Spleen (tissue), 11 donors: Measurements from ENCODE around the gene TMEM14A. TPM values are rescaled to one million over a fixed set of nuclear protein-coding genes. Genes with fewer than 3 reads are reported as not detected.

Experiments used
- DNase-seq: peaks from one replicate; pipeline ENCODE4 v3.0.0-alpha.2; 2020
- H3K27ac ChIP-seq, 8 donors: fragments of 200-600 bp; sonication (generic) in 7 of 8; 1 replicate in 4 of 8; 2 replicates in 4 of 8; pipeline versions ENCODE4 v1.5.0 to v1.8.0; 2016 to 2021; ENCODE audit warnings: inconsistent platforms in 4 of 8, mild to moderate bottlenecking in 4 of 8, moderate library complexity in 1 of 8
- H3K27me3 ChIP-seq, 7 donors: fragments of 200-600 bp; sonication (generic) in 6 of 7; replicated peaks in 1 of 7; 1 replicate in 4 of 7; 2 replicates in 3 of 7; pipeline versions ENCODE4 v1.5.0 to v1.8.0; 2016 to 2021; ENCODE audit warnings: inconsistent platforms in 3 of 7, mild to moderate bottlenecking in 1 of 7
- H3K36me3 ChIP-seq, 6 donors: fragments of 200-600 bp; sonication (generic) in 5 of 6; 1 replicate in 4 of 6; 2 replicates in 2 of 6; pipeline versions ENCODE4 v1.5.0 to v1.8.0; 2016 to 2021; ENCODE audit warnings: inconsistent platforms in 2 of 6
- H3K4me1 ChIP-seq, 6 donors: fragments of 200-600 bp; sonication (generic) in 5 of 6; 1 replicate in 3 of 6; 2 replicates in 3 of 6; pipeline versions ENCODE4 v1.5.0 to v1.8.0; 2016 to 2021; ENCODE audit warnings: inconsistent platforms in 3 of 6
- H3K4me3 ChIP-seq, 8 donors: fragments of 200-600 bp; sonication (generic) in 7 of 8; 1 replicate in 4 of 8; 2 replicates in 4 of 8; pipeline versions ENCODE4 v1.5.0 to v1.8.0; 2016 to 2021; ENCODE audit warnings: inconsistent platforms in 4 of 8, mild to moderate bottlenecking in 4 of 8, moderate library complexity in 2 of 8
- H3K9me3 ChIP-seq, 8 donors: fragments of 200-600 bp; sonication (generic) in 7 of 8; 1 replicate in 4 of 8; 2 replicates in 4 of 8; pipeline versions ENCODE4 v1.5.0 to v1.8.0; 2016 to 2021; ENCODE audit warnings: inconsistent platforms in 4 of 8
- POLR2A ChIP-seq, 3 donors: fragments of 450-650 bp; IDR thresholded peaks; one replicate each; pipeline ENCODE4 v1.5.1; 2017; ENCODE audit warnings: antibody characterized with exemption in 3 of 3, mild to moderate bottlenecking in 1 of 3
- POLR2AphosphoS5 ChIP-seq, 3 donors: sonication (generic); formaldehyde crosslinking; IDR thresholded peaks; one replicate each; pipeline ENCODE4 v1.5.1; 2017; ENCODE audit warnings: antibody characterized with exemption in 3 of 3
- WGBS, 5 donors: extraction: QIAGEN DNeasy Blood & Tissue Kit in 3 of 5; methylation state at CpG; one replicate each; pipeline versions ENCODE4 v1.1.5 to v1.1.7; 2013 to 2018; 5-methylcytosine and 5-hydroxymethylcytosine counted together
- intact Hi-C: fragments of 100-400 bp; cut with DNase I; formaldehyde crosslinking; loops from one replicate; pipeline ENCODE4 v1.15.0; 2023; ENCODE audit warnings: low total_unique reads
- polyA plus RNA-seq, 3 donors: library from polyadenylated mRNA; stranded (reverse); fragments of 200-250 nt; gene quantifications; one replicate each; pipeline ENCODE4 v1.2.1, GENCODE V29; 2013
- total RNA-seq, 7 donors: library from RNA; depleted of rRNA in 3 of 7; stranded (reverse); fragments of >200 nt in 3 of 7; fragmentation: NEBNext Ultra II Directional in 4 of 7; extraction: Animal tissue kit (Norgen Biotek cat#: 25700) in 4 of 7; gene quantifications; one replicate each; pipeline versions ENCODE4 v1.1.0 to v1.2.1, GENCODE V29; 2016 to 2021
- TF ChIP-seq, protein P1 (sequence below), 11 experiments: fragments of 200-600 bp in 7 of 11; fragments of 450-650 bp in 4 of 11; sonication (generic) in 4 of 11; IDR thresholded peaks in 8 of 11; conservative IDR thresholded peaks in 3 of 11; 1 replicate in 7 of 11; 2 replicates in 4 of 11; pipeline versions ENCODE4 v1.4.0 to v1.8.0; 2016 to 2021; ENCODE audit warnings: antibody characterized with exemption in 11 of 11, inconsistent platforms in 4 of 11, mild to moderate bottlenecking in 1 of 11
- donor health status: healthy with polysubstance abuse.
- donor health status: DM: no; HTN: no; CAD: no; lungs with moderate emphysema.
- donor health status: DM: no; HTN: no; CAD: no.
- donor health status: Bipolar disorder and iron deficiency.
- donor health status: healthy.
- donor health status: DM: no; HTN: no; CAD: no.
- donor health status: DM: yes; HTN: yes; CAD: no.

TMEM14A gene
- total and polyA plus RNA-seq, 10 donors: 7.5 to 20.3 (median 12.1) TPM

DNA sequence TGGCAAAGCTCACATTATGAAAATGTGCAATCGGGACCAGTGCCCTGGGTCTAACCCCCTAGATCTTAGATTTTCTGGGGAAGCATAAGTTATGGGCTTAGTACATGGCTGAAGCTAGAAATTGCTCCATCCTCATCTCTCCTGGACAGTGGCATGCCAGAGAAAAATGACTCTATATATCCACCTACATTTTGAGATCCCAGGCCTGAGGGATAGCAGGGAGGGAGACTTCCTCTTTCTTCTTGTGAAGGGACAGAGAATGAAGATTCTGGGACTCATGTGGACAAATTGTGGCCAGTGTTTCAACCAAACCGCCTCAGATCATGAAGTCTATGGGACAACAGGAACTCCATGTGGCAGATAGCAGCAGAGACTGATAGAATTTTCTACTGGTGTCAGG, 57.0 kb downstream of the TMEM14A start:
- H3K9me3 ChIP-seq: no peaks in the 10 kb centered on the region
- H3K27ac ChIP-seq: no peak overlapping the region
- no peaks in the 10 kb centered on the region for H3K27me3 ChIP-seq
- H3K4me3 ChIP-seq: no peak overlapping the region
- H3K36me3 ChIP-seq: no peaks in the 10 kb centered on the region
- TF ChIP-seq, protein P1, sequence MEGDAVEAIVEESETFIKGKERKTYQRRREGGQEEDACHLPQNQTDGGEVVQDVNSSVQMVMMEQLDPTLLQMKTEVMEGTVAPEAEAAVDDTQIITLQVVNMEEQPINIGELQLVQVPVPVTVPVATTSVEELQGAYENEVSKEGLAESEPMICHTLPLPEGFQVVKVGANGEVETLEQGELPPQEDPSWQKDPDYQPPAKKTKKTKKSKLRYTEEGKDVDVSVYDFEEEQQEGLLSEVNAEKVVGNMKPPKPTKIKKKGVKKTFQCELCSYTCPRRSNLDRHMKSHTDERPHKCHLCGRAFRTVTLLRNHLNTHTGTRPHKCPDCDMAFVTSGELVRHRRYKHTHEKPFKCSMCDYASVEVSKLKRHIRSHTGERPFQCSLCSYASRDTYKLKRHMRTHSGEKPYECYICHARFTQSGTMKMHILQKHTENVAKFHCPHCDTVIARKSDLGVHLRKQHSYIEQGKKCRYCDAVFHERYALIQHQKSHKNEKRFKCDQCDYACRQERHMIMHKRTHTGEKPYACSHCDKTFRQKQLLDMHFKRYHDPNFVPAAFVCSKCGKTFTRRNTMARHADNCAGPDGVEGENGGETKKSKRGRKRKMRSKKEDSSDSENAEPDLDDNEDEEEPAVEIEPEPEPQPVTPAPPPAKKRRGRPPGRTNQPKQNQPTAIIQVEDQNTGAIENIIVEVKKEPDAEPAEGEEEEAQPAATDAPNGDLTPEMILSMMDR (IDR thresholded peaks at IDR 0.05 in 8 of 11, conservative IDR thresholded peaks at IDR 0.05 in 3 of 11): no peak
- TF ChIP-seq POLR2A (IDR thresholded peaks at IDR 0.05) (no peak), POLR2AphosphoS5 (IDR thresholded peaks at IDR 0.05) (no peak)
- DNase-seq: no peak
- WGBS, 5 donors: 80 to 92% (median 84%) methylated on average over 2 of the region's 2 CpGs
- no peaks in the 10 kb centered on the region for H3K4me1 ChIP-seq
- intact Hi-C loops: no loop called here

DNA sequence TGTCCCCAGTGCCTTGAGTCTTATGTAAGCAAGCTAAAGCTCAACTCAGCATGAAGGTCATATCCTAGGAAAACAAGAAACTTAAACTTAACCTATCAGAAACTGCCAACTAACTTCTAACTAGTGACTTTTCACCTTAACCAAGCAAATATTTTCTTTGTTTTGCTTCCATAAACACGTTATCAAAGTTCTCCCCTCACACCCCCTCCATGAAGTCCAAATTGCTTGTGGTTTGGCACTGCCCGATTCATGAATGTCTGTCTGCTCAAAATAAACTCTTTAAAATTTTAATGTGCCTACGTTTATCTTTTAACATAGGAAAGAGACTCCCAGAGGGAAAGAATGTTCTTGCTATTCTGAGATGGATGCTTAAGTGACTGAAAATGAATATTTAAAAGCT, 57.5 kb downstream of the TMEM14A start:
- Histone ChIP-seq H3K36me3 (no peaks in the 10 kb centered on the region), H3K4me1 (no peaks in the 10 kb centered on the region), H3K9me3 (no peaks in the 10 kb centered on the region), H3K27ac (no peak overlapping the region), H3K4me3 (no peak overlapping the region), H3K27me3 (no peaks in the 10 kb centered on the region)
- intact Hi-C loops: no loop called here
- no peak for DNase-seq
- no peak for TF ChIP-seq POLR2A (IDR thresholded peaks at IDR 0.05)
- TF ChIP-seq, protein P1 (IDR thresholded peaks at IDR 0.05 in 8 of 11, conservative IDR thresholded peaks at IDR 0.05 in 3 of 11): no peak
- TF ChIP-seq POLR2AphosphoS5 (IDR thresholded peaks at IDR 0.05): no peak
- 62 to 73% (median 63%) methylated on average over 3 of the region's 3 CpGs for WGBS, 5 donors

- intact Hi-C loops: no loop called here
- TF ChIP-seq, protein P1 (IDR thresholded peaks at IDR 0.05 in 8 of 11, conservative IDR thresholded peaks at IDR 0.05 in 3 of 11): no peak
- TF ChIP-seq POLR2A (IDR thresholded peaks at IDR 0.05) (no peak), POLR2AphosphoS5 (IDR thresholded peaks at IDR 0.05) (no peak)
- Histone ChIP-seq H3K36me3 (no peaks in the 10 kb centered on the region), H3K27me3 (no peaks in the 10 kb centered on the region), H3K9me3 (no peaks in the 10 kb centered on the region), H3K27ac (no peak overlapping the region), H3K4me1 (no peaks in the 10 kb centered on the region), H3K4me3 (no peak overlapping the region)
- 37 to 92% (median 88%) methylated on average over 1 of the region's 1 CpG for WGBS, 5 donors
- no peak for DNase-seq
Measured at GRCh38 chr6:52729576-52729975, 58.7 kb downstream of the TMEM14A start.

- H3K36me3 ChIP-seq: no peaks in the 10 kb centered on the region
- DNase-seq: no peak
- no peak for TF ChIP-seq POLR2A (IDR thresholded peaks at IDR 0.05)
- H3K27ac ChIP-seq: no peak overlapping the region
- H3K4me3 ChIP-seq: no peak overlapping the region
- WGBS, 5 donors: 56 to 87% (median 70%) methylated on average over 5 to 6 of the region's 6 CpGs
- intact Hi-C loops: no loop called here
- no peaks in the 10 kb centered on the region for H3K27me3 ChIP-seq
- no peaks in the 10 kb centered on the region for H3K4me1 ChIP-seq
- no peaks in the 10 kb centered on the region for H3K9me3 ChIP-seq
Measured at GRCh38 chr6:52731719-52732118, 60.8 kb downstream of the TMEM14A start.

DNA sequence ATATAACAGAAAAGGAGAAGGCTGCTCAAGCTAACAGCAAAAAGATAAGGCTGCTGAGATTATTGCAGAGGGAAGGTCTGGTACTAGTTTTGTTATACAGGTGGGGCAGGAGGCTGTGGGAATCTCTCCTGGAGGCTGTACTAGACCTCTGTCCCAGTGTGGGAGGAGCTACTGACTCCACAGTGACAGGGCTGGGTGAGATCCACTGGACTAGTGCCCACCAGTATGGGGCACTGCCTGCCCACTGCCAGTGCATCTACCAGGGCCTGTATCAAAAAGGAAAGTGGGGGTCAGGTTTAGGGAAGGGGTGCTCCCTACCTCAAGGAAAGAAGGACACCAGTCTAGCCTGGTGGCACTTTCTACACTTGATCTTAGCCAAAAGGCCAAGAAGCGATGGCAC, 62.3 kb downstream of the TMEM14A start:
- TF ChIP-seq POLR2AphosphoS5 (IDR thresholded peaks at IDR 0.05): no peak
- TF ChIP-seq POLR2A (IDR thresholded peaks at IDR 0.05): no peak
- TF ChIP-seq, protein P1 (IDR thresholded peaks at IDR 0.05 in 8 of 11, conservative IDR thresholded peaks at IDR 0.05 in 3 of 11): no peak
- H3K27me3 ChIP-seq: no peaks in the 10 kb centered on the region
- H3K9me3 ChIP-seq: no peaks in the 10 kb centered on the region
- no peaks in the 10 kb centered on the region for H3K36me3 ChIP-seq
- H3K4me3 ChIP-seq: no peak overlapping the region
- peak; percentile 69 for DNase-seq
- H3K4me1 ChIP-seq: no peaks in the 10 kb centered on the region
- WGBS, 5 donors: 88 to 100% (median 94%) methylated on average over 1 of the region's 1 CpG
- H3K27ac ChIP-seq: no peak overlapping the region
- intact Hi-C loops: no loop called here
